NT2/D1 (cell line): ENCODE results near the gene HS6ST1.

ENCODE experiments used
- DNase-seq: peaks from one replicate; pipeline ENCODE4 v3.0.0-alpha.2; 2011; ENCODE audit warnings: low read depth, low spot score
- H3K27me3 ChIP-seq: 2 replicates; pipeline ENCODE4 v1.6.0; 2011; ENCODE audit warnings: mild to moderate bottlenecking; ENCODE audit not compliant: insufficient read length, insufficient read depth
- H3K36me3 ChIP-seq: 2 replicates; pipeline ENCODE4 v1.6.1; 2011; ENCODE audit warnings: mild to moderate bottlenecking, low read length, mixed read lengths; ENCODE audit not compliant: insufficient read depth, insufficient read length
- H3K4me1 ChIP-seq: 2 replicates; pipeline ENCODE4 v1.5.1; 2011; ENCODE audit not compliant: insufficient read depth, insufficient read length
- H3K4me3 ChIP-seq: 2 replicates; pipeline ENCODE4 v1.5.1; 2011; ENCODE audit warnings: low read depth; ENCODE audit not compliant: insufficient read length
- H3K9ac ChIP-seq: 2 replicates; pipeline ENCODE4 v1.6.0; 2011; ENCODE audit warnings: low read depth; ENCODE audit not compliant: insufficient read length
- H3K9me3 ChIP-seq: 2 replicates; pipeline ENCODE4 v1.5.1; 2011; ENCODE audit warnings: mild to moderate bottlenecking, low read length; ENCODE audit not compliant: insufficient read depth
- SUZ12 ChIP-seq: IDR thresholded peaks from 2 replicates; pipeline ENCODE4 v1.6.1; 2011; ENCODE audit not compliant: insufficient read length, insufficient read depth; ENCODE audit errors: extremely low read depth
- YY1 ChIP-seq: IDR thresholded peaks from 2 replicates; pipeline ENCODE4 v1.6.1; 2011; ENCODE audit not compliant: insufficient read length, insufficient read depth
- ZNF274 ChIP-seq: IDR thresholded peaks from 2 replicates; pipeline ENCODE4 v1.6.1; 2011; ENCODE audit warnings: mild to moderate bottlenecking, low read depth, low read length

Gene HS6ST1

GRCh38 chr2:128318776-128319464 is at the start of gene HS6ST1:
Gene HS6ST1, minus strand, starts transcription at chr2:128318868. Its CDS starts 305 bp downstream, at chr2:128318563.
- TF ChIP-seq YY1: no peak
- TF ChIP-seq SUZ12: no peak
- TF ChIP-seq ZNF274: no peak
- no peaks in the 10 kb centered on the region for H3K9me3 ChIP-seq
- H3K4me1 ChIP-seq: peaks cover 52% of the 10 kb centered on the region
- H3K36me3 ChIP-seq: peaks cover 37% of the 10 kb centered on the region
- peaks cover 15% of the 10 kb centered on the region for H3K27me3 ChIP-seq
- peak within 1 kb of the TSS; percentile 93 for H3K4me3 ChIP-seq
- H3K9ac ChIP-seq: peak within 1 kb of the TSS; percentile 96
- peak; percentile 75 for DNase-seq

GRCh38 chr2:128367601-128368359 is 49.1 kb upstream of the HS6ST1 start:
- H3K4me1 ChIP-seq: peaks cover 40% of the 10 kb centered on the region
- H3K9ac ChIP-seq: peak overlapping the region; percentile 15
- no peaks in the 10 kb centered on the region for H3K27me3 ChIP-seq
- H3K4me3 ChIP-seq: no peak overlapping the region
- no peak for TF ChIP-seq YY1
- no peak for TF ChIP-seq ZNF274
- TF ChIP-seq SUZ12: no peak
- DNase-seq: no peak
- no peaks in the 10 kb centered on the region for H3K36me3 ChIP-seq
- H3K9me3 ChIP-seq: no peaks in the 10 kb centered on the region

- Histone ChIP-seq H3K36me3 (no peaks in the 10 kb centered on the region), H3K9me3 (no peaks in the 10 kb centered on the region), H3K4me1 (peaks cover 47% of the 10 kb centered on the region), H3K9ac (peak overlapping the region; percentile 38), H3K27me3 (no peaks in the 10 kb centered on the region), H3K4me3 (no peak overlapping the region)
- TF ChIP-seq SUZ12: no peak
- no peak for TF ChIP-seq ZNF274
- no peak for TF ChIP-seq YY1
- DNase-seq: no peak
Measured at GRCh38 chr2:128366713-128367511, 48.2 kb upstream of the HS6ST1 start.

GRCh38 chr2:128365217-128365905 is 46.7 kb upstream of the HS6ST1 start:
- peaks cover 48% of the 10 kb centered on the region for H3K4me1 ChIP-seq
- H3K27me3 ChIP-seq: no peaks in the 10 kb centered on the region
- H3K4me3 ChIP-seq: no peak overlapping the region
- TF ChIP-seq ZNF274 (no peak), YY1 (no peak), SUZ12 (no peak)
- H3K9ac ChIP-seq: no peak overlapping the region
- DNase-seq: no peak
- H3K36me3 ChIP-seq: no peaks in the 10 kb centered on the region
- peaks cover 6% of the 10 kb centered on the region for H3K9me3 ChIP-seq

GRCh38 chr2:128364441-128364911 is 45.8 kb upstream of the HS6ST1 start:
- H3K27me3 ChIP-seq: no peaks in the 10 kb centered on the region
- no peak overlapping the region for H3K9ac ChIP-seq
- no peak overlapping the region for H3K4me3 ChIP-seq
- H3K36me3 ChIP-seq: no peaks in the 10 kb centered on the region
- no peak for DNase-seq
- peaks cover 42% of the 10 kb centered on the region for H3K4me1 ChIP-seq
- peaks cover 15% of the 10 kb centered on the region for H3K9me3 ChIP-seq
- TF ChIP-seq ZNF274 (no peak), YY1 (no peak), SUZ12 (no peak)

- peaks cover 47% of the 10 kb centered on the region for H3K4me1 ChIP-seq
- H3K9me3 ChIP-seq: peaks cover 17% of the 10 kb centered on the region
- no peaks in the 10 kb centered on the region for H3K36me3 ChIP-seq
- H3K4me3 ChIP-seq: no peak overlapping the region
- H3K27me3 ChIP-seq: no peaks in the 10 kb centered on the region
- H3K9ac ChIP-seq: peak overlapping the region; percentile 6
- DNase-seq: peak; percentile 38
- no peak for TF ChIP-seq ZNF274
- TF ChIP-seq SUZ12: no peak
- no peak for TF ChIP-seq YY1
Measured at GRCh38 chr2:128363934-128364361, 45.3 kb upstream of the HS6ST1 start.
